ENCODE measurements around the gene KCTD15. TPM values are rescaled to one million over a fixed set of nuclear protein-coding genes. Genes with fewer than 3 reads are reported as not detected.

KCTD15 gene
- total and polyA plus RNA-seq, 10 of the 15 experiments (the other 5 are each of a cell fraction or from before 2014, with no cell fraction given): not detected

- POLR2A ChIA-PET: no interaction called here
- in situ Hi-C loops (cut with MboI) (loop anchor here (25.0 kb wide), 1 partner anchor 521 kb away; the partner anchor contains the start of gene SLC7A10), intact Hi-C loops (cut with micrococcal nuclease; ENCODE audit: unreplicated experiment) (no loop called here)
- H3K79me2 ChIP-seq (ENCODE audit: control insufficient read depth, insufficient read depth, low read length): no peaks in the 10 kb centered on the region
- CTCF ChIA-PET: interaction anchor here (0.8 kb wide), 1 partner anchor 19 kb away, joined by 3 read pairs; no protein-coding TSS in a partner anchor
- H3K4me3 ChIP-seq: no peak overlapping the region
- SMC1A ChIA-PET (ENCODE audit: uncharacterized antibody, unreplicated experiment): no interaction called here
- ATAC-seq (no peak), FAIRE-seq (no peak), DNase-seq (ENCODE audit: low read depth, low spot score) (no peak)
- H3K27ac ChIP-seq (ENCODE audit: control insufficient read depth, insufficient read depth): no peak overlapping the region
- no peaks in the 10 kb centered on the region for H3K9me3 ChIP-seq (replicated peaks; ENCODE audit: control insufficient read depth, insufficient read depth, low read length)
- no peak overlapping the region for H2AFZ ChIP-seq (ENCODE audit: control insufficient read depth, low read depth, low read length)
- no peaks in the 10 kb centered on the region for H3K4me1 ChIP-seq (ENCODE audit: control insufficient read depth, insufficient read depth, low read length)
- no peak overlapping the region for H3K4me2 ChIP-seq (ENCODE audit: control insufficient read depth, insufficient read depth)
- H3K27me3 ChIP-seq (replicated peaks in 1 of 2; ENCODE audit: control insufficient read depth in 2 of 2, insufficient read depth in 2 of 2, low read length in 1 of 2): no peaks in the 10 kb centered on the region
- WGBS (ENCODE audit: insufficient coverage, insufficient replicate concordance, low lambda C conversion rate, missing lambda C conversion rate): 37% methylated on average over 12 of the region's 12 CpGs
- no TSS peak for BruUV-seq (replicated peaks)
- RAD21 ChIA-PET (ENCODE audit: unreplicated experiment): no interaction called here
- no peak overlapping the region for H3K9ac ChIP-seq (ENCODE audit: control insufficient read depth, insufficient read depth, low read length)
- no peaks in the 10 kb centered on the region for H3K36me3 ChIP-seq (ENCODE audit: control insufficient read depth in 2 of 2, insufficient read depth in 2 of 2, low read length in 1 of 2)
- H4K20me1 ChIP-seq (ENCODE audit: control insufficient read depth, insufficient read depth): no peaks in the 10 kb centered on the region; the same call in 1 of the 2 replicates
- TF ChIP-seq RUNX3 (IDR thresholded peaks at IDR 0.05; ENCODE audit: low read length) (no peak), MYB (IDR thresholded peaks at IDR 0.05; ENCODE audit: borderline replicate concordance, low read depth, low read length) (no peak), HDGF (IDR thresholded peaks at IDR 0.05) (no peak), IRF5 (IDR thresholded peaks at IDR 0.05; ENCODE audit: borderline replicate concordance) (no peak), USF1 (IDR thresholded peaks at IDR 0.05; ENCODE audit: borderline replicate concordance, extremely low read length, insufficient read depth, low read depth, low read length) (no peak), CTCF (IDR thresholded peaks at IDR 0.05 in 2 of 3, conservative IDR thresholded peaks at IDR 0.05 in 1 of 3; ENCODE audit: control insufficient read depth in 2 of 3, extremely low read depth in 1 of 3, insufficient read depth in 1 of 3, low read depth in 3 of 3, low read length in 3 of 3) (no peak), ZNF217 (IDR thresholded peaks at IDR 0.05) (no peak), SUZ12 (IDR thresholded peaks at IDR 0.05; ENCODE audit: unreplicated experiment) (no peak), CEBPZ (IDR thresholded peaks at IDR 0.05; ENCODE audit: low read depth, low read length) (no peak), YY1 (IDR thresholded peaks at IDR 0.05; ENCODE audit: low read depth, low read length) (no peak), ETV6 (conservative IDR thresholded peaks at IDR 0.05 in 1 of 2, IDR thresholded peaks at IDR 0.05 in 1 of 2; ENCODE audit: borderline replicate concordance in 1 of 2, low read depth in 1 of 2) (no peak), ZBTB33 (IDR thresholded peaks at IDR 0.05) (no peak), IKZF1 (conservative IDR thresholded peaks at IDR 0.05) (no peak), POLR2AphosphoS2 (IDR thresholded peaks at IDR 0.05; ENCODE audit: low read depth, low read length) (no peak), BRCA1 (IDR thresholded peaks at IDR 0.05; ENCODE audit: low read depth, low read length) (no peak)
These were observed 38.1 kb upstream of the KCTD15 start for GRCh38 chr19:33758541-33759013.

Measured in GM12878 (cell line).